VCaP (cell line): ENCODE results near the gene PVRIG.
"Not testable (repeated sequence)": the region's sequence is repeated elsewhere in the genome, so short reads cannot be mapped to it uniquely, and the experiment has no call there.

Experiments used
- H3K27ac ChIP-seq: fragments of 450-650 bp; 2 replicates; pipeline ENCODE4 v1.5.1; 2017
- TF ChIP-seq, protein P1 (sequence below): fragments of 450-650 bp; conservative IDR thresholded peaks from 2 replicates; pipeline ENCODE4 v1.5.1; 2017; ENCODE audit warnings: mild to moderate bottlenecking, moderate library complexity

PVRIG gene

DNA sequence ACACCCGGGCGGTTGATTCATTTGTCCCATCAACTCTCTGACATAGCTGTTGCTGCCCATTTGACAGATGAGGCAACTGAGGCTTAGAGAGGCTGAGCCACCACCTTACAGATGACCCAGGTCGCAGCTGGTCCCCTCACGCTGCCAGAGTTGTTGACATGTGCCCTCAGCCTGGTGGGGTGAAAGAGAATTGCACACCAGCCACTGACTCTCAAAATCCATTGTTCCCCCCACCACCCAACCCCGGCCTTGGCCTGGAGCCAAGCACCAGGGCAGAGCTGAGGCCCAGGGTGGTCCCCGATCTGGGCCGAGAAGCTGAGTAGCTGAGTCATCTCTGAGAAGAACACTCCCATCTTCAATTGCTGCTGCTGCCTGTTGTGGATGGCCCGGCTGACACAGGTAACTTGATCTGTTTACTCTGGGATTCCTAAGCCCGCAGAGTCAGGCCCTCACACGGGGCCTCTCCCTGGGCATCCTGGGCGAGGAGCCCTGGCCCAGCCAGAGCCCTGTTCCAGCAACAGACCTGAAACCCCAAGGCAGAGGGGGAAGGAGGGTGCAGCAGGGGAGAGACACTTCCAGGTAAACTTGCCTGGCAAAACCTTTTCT lies 27.5 kb downstream of the PVRIG start:
- H3K27ac ChIP-seq, result peak overlapping the region; percentile 72
- TF ChIP-seq, protein P1, sequence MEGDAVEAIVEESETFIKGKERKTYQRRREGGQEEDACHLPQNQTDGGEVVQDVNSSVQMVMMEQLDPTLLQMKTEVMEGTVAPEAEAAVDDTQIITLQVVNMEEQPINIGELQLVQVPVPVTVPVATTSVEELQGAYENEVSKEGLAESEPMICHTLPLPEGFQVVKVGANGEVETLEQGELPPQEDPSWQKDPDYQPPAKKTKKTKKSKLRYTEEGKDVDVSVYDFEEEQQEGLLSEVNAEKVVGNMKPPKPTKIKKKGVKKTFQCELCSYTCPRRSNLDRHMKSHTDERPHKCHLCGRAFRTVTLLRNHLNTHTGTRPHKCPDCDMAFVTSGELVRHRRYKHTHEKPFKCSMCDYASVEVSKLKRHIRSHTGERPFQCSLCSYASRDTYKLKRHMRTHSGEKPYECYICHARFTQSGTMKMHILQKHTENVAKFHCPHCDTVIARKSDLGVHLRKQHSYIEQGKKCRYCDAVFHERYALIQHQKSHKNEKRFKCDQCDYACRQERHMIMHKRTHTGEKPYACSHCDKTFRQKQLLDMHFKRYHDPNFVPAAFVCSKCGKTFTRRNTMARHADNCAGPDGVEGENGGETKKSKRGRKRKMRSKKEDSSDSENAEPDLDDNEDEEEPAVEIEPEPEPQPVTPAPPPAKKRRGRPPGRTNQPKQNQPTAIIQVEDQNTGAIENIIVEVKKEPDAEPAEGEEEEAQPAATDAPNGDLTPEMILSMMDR, result peak; percentile 27

GRCh38 chr7:100248483-100248882 lies 28.7 kb downstream of the PVRIG start:
- no peak overlapping the region for H3K27ac ChIP-seq
- TF ChIP-seq, protein P1, result no peak

DNA sequence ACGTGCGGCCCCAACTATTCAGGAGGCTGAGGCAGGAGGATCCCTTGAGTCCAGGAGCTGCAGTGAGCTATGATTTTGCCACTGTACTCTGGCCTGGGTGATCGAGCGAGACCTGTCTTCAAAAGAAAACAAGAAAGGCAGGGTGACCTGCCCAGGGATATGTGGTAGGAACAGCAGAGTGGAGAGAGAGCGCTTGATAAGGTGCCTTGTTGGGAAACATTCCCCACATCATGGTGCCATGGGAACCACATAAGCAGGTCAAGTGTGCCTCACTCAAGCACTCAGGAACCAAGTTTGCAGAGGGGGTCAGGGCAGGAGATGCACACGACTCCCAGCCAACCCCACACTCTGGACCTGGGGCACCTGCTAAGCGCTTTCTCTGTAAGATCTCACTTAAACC lies 37.3 kb downstream of the PVRIG start:
- H3K27ac ChIP-seq, result no peak overlapping the region
- TF ChIP-seq, protein P1, result no peak

GRCh38 chr7:100259984-100260383 lies 40.2 kb downstream of the PVRIG start:
- H3K27ac ChIP-seq, result not testable (repeated sequence)

DNA sequence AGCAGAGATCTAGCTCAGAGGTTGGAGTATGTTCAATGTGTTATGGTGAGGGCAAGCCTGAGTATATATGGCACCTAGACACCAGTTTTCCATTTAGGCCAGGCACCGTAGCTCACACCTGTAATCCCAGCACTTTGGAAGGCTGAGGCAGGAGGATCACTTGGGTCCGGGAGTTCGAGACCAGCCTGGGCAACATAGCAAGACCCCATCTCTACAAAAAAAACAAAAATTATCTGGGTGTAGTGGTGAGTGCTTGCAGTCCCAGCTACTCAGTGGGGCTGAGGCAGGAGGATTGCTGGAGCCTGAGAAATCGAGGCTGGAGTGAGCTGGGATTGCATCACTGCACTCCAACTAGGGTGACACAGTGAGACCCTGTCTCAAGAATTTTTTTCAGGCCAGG lies 43.1 kb downstream of the PVRIG start:
- H3K27ac ChIP-seq, result not testable (repeated sequence)

DNA sequence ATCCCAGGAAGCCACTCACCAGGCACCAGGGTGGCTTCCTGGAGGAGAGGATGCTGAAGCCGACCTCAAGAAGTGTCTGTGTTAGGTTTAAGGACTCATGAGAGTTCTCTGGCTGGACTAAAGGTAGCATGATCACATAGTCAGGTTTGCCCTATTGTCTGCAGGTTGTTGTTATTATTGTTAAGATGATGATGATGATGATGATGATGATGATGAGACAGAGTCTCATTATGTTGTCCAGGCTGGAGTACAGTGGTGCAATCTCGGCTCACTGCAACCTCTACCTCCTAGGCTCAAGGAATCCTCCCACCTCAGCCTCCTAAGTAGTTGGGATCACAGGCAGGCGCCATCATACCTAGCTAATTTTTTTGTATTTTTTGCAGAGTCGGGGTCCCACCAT lies 44.5 kb downstream of the PVRIG start:
- H3K27ac ChIP-seq, result not testable (repeated sequence)

GRCh38 chr7:100264669-100265165 lies 45.0 kb downstream of the PVRIG start:
- H3K27ac ChIP-seq, result not testable (repeated sequence)

DNA sequence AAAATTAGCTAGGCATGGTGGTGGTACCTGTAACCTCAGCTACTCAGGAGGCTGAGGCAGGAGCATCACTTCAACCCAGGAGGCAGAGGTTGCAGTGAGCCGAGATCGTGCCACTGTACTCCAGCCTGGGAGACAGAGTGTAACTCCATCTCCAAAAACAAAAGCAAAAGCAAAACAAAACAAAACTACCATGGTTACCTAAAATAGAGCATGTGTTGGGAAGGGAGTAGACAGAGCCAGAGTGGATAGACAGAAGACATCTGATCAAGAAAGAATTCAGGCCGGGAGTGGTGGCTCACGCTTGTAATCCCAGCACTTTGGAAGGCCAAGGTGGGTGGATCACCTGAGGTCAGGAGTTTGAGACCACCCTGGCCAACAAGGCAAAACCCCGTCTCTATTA lies 46.1 kb downstream of the PVRIG start:
- not testable (repeated sequence) for H3K27ac ChIP-seq

DNA sequence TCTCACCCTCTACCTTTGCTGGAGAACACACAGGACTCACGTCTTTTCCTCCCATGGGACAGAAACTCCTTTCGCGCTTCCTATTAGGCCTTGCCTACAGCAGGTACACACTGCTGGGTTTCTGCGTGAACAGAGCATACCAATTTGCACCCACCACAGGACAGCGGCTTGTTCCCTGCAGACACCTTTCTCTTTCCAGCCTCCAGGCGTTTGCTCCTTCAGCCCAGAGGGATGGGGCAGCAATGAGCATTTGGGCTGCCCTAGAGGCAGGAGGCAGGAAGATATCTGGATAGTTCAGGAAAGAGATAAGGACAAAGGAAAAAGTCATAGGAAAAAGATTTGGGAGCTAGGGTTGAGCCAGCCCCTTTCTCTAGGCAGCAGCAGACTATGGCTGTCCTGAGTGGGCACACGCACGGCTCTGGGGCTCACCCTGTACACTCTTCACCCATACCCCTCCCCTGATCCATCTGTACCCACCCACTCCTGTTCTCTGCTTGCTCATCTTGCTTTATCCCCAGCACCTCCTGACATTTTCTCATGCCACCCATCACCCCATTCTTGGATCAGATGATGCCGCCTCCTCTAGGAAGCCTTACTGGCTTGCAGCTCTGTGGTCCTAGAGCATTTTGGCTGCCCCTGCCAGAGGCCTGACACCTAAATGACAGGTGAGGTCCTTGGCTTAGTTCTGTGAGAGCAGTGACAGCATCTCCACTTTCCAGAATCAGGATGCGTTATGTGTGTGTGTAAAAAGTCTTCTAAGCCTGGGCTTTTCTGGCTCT lies 47.0 kb downstream of the PVRIG start:
- TF ChIP-seq, protein P1, result no peak
- no peak overlapping the region for H3K27ac ChIP-seq

DNA sequence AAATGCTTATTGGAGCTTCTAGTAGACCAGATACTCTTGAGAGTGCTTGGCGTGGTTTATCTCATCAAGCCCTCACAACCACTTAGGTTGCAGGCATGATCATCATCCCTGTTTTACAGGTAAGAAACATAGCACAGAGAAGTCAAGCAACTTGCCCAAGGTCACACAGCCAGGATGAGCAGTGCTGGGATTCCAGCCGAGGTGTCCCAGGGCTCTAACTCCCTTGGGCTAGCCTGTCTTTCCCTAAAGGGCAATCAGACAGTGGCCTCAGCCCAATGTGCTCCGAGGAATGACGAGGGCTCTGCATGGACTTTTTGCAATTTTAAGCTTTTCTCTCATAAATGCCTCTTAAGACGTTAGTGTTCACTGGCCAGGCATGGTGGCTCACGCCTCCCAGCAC lies 47.9 kb downstream of the PVRIG start:
- TF ChIP-seq, protein P1, result no peak
- H3K27ac ChIP-seq, result no peak overlapping the region

DNA sequence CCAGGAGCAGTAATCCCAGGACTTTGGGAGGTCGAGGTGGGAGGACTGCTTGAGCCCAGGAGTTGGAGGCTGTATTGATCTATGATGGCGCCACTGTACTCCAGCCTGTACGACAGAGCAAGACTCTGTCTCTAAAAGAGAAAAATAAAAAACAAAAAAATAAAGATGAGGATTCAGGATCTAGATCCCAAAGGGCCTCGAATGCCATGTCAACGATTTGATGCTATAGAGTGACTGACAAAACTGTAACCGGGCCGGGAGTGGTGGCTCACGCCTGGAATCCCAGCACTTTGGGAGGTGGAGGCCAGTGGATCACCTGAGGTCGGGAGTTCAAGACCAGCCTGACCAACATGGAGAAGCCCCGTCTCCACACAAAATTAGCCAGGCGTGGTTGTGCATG lies 49.1 kb downstream of the PVRIG start:
- not testable (repeated sequence) for H3K27ac ChIP-seq

DNA sequence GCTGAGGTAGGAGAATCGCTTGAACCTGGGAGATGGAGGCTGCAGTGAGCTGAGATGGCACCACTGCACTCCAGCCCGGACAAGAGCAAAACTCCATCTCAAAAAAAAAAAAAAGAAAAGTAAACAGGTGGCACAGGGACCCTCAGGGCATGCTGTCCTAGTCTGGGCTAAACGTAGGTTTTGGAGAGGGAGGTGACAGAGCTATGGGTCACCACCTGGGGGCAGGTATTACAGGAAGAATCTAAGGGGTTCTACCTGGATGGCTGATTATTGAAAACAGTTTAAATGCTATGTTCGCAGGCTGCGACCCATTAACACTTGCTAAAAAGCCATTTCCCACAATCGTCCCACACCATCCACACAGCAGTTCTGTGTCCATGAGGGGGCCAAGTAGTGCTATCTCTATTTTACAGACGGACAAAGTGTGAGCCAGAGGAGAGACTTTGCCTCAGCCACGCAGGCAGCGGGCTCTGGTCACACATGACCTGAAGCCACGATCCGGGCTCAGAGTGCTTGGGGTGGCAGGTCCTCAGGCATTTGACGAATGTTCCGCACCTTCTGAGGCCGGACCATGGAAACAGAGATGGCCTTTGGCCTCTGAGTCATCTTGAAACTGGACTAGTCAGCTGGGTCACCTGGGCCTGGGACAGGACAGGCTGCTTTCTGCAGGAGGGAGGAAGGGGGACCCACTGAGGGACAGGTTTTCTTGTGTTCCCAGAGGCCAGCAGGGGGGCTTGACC lies 49.7 kb downstream of the PVRIG start:
- peak overlapping the region; percentile 72 for H3K27ac ChIP-seq

DNA sequence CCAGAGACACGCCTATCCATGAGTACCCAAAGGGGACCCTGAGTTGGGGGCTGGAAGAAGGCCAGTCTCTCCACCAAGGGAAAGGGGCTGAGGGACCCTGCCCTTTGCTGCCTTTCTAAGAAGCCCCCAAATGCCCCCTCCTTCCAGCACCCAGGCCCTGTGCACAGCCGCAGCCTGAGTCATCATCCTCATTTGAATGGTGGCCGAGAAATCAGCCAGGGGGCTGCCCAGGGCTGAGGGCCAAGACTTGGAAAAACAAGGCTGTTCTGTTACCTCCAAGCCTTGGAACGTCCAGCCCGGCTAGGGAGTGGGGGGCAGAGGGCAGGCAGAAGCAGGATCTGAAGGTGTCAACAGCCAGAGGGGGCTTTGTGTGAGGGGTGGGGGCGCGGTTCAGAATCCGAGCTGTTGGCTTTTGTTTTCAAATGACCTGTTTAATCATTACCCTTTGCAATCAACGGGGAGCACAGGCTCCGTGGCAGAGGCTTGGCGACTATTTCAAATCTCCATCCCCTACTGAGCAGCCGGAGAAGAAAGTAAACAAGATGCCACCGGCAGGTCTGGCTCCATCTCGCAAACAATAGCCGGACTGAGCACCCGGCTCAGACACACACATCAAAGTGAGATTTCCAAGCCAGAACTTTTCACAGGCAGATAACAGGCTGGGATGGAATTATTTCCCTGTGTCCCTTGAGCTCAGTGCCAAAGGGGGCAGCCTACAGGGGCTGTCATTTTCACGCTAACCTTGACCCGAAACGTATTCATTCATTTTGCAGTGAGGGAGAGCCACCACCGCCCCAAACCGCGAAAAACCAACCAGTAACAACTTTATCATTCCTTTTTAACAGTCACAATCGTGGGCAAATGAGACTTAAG lies 50.5 kb downstream of the PVRIG start:
- H3K27ac ChIP-seq, result peak overlapping the region; percentile 72
